SHP77 treated with DMSO at 0.1 percent for 48 hours (cell line): Measurements from ENCODE around the gene TADA2B.

Source experiments
- DNase-seq: peaks from one replicate; lab custom pipeline; 2025; lab: John Stamatoyannopoulos, UW

TADA2B gene

GRCh38 chr4:7041246-7041645, 1.9 kb upstream of the TADA2B start:
- DNase-seq, result no peak

GRCh38 chr4:7041801-7042502, 1.2 kb upstream of the TADA2B start:
- no peak for DNase-seq

- DNase-seq, result peak; percentile 59
Observed at GRCh38 chr4:7042503-7043283, 479 bp upstream of the TADA2B start.

- no peak for DNase-seq
Observed at GRCh38 chr4:7044137-7044930, 1.2 kb downstream of the TADA2B start.

GRCh38 chr4:7045553-7045952, 2.4 kb downstream of the TADA2B start:
- no peak for DNase-seq

GRCh38 chr4:7045961-7046921, 3.1 kb downstream of the TADA2B start:
- no peak for DNase-seq

- no peak for DNase-seq
Observed at GRCh38 chr4:7046971-7047370, 3.8 kb downstream of the TADA2B start.

- DNase-seq, result no peak
Observed at GRCh38 chr4:7048642-7049041, 5.5 kb downstream of the TADA2B start.

- DNase-seq, result no peak
Observed at GRCh38 chr4:7049295-7049694, 6.1 kb downstream of the TADA2B start.

GRCh38 chr4:7049739-7050138, 6.6 kb downstream of the TADA2B start:
- no peak for DNase-seq

GRCh38 chr4:7050481-7051143, 7.4 kb downstream of the TADA2B start:
- no peak for DNase-seq

GRCh38 chr4:7051144-7051495, 7.9 kb downstream of the TADA2B start:
- DNase-seq, result no peak

- no peak for DNase-seq
Observed at GRCh38 chr4:7051905-7052304, 8.7 kb downstream of the TADA2B start.

GRCh38 chr4:7052313-7052712, 9.1 kb downstream of the TADA2B start:
- no peak for DNase-seq

- DNase-seq, result no peak
Observed at GRCh38 chr4:7052923-7053715, 9.9 kb downstream of the TADA2B start.

GRCh38 chr4:7054106-7054880, 11.1 kb downstream of the TADA2B start:
- DNase-seq, result no peak

- no peak for DNase-seq
Observed at GRCh38 chr4:7055111-7055989, 12.2 kb downstream of the TADA2B start.

GRCh38 chr4:7055990-7056325, 12.8 kb downstream of the TADA2B start:
- no peak for DNase-seq

GRCh38 chr4:7058792-7059191, 15.6 kb downstream of the TADA2B start:
- no peak for DNase-seq
